Measurements from ENCODE around the gene TFIP11. TPM values are rescaled to one million over a fixed set of nuclear protein-coding genes. Genes with fewer than 3 reads are reported as not detected.
"Not testable (repeated sequence)": the region's sequence is repeated elsewhere in the genome, so short reads cannot be mapped to it uniquely, and the experiment has no call there.

TFIP11 gene
- total RNA-seq, 1 experiment from 2014 or later, result 42.6 TPM

GRCh38 chr22:26545827-26546226, 33.6 kb upstream of the TFIP11 start:
- in situ Hi-C loops (cut with HindIII; ENCODE audit: low pct_unique_long_range_greater_than_20kb, low sequenced_read_pairs), result no loop called here
- no peak for DNase-seq (ENCODE audit: low read depth, low spot score)

- DNase-seq (ENCODE audit: low read depth, low spot score), result no peak
- in situ Hi-C loops (cut with HindIII; ENCODE audit: low pct_unique_long_range_greater_than_20kb, low sequenced_read_pairs), result no loop called here
Observed at GRCh38 chr22:26545385-26545784, 33.1 kb upstream of the TFIP11 start.

- DNase-seq (ENCODE audit: low read depth, low spot score), result no peak
- in situ Hi-C loops (cut with HindIII; ENCODE audit: low pct_unique_long_range_greater_than_20kb, low sequenced_read_pairs), result no loop called here
Observed at GRCh38 chr22:26544489-26544888, 32.2 kb upstream of the TFIP11 start.

GRCh38 chr22:26542831-26543230, 30.6 kb upstream of the TFIP11 start:
- no peak for DNase-seq (ENCODE audit: low read depth, low spot score)
- in situ Hi-C loops (cut with HindIII; ENCODE audit: low pct_unique_long_range_greater_than_20kb, low sequenced_read_pairs), result no loop called here

DNA sequence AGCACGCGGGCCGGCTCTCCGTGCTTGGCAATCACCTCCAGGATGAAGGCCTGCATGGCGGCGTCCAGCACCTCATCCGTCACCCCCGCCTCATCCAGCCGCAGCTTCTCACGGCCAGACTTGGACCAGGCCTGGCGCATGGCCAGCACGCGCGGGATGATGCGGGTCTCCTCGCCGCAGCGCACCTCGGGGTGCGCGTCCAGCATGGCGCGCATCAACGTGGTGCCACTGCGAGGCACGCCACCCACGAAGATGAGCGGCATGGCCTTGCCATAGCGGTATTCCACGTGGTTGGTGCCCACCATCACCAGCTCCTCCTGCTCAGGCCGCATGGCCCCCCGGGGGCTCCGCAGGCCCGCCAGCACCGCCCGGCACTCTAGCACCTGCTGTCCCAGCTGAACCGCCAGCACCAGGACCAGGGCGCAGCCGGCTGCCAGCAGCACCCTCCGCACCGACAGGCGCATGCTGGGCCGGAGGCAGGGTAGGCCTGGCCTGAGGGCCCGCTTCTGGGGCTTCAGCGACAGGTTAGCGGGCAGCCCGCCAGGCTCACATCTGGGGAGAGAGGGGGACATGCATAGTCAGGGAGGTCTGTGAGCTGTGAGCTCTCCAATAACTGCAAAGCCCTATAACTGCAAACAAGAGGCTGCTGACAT, 29.0 kb upstream of the TFIP11 start:
- in situ Hi-C loops (cut with HindIII; ENCODE audit: low pct_unique_long_range_greater_than_20kb, low sequenced_read_pairs), result no loop called here
- no peak for DNase-seq (ENCODE audit: low read depth, low spot score)

DNA sequence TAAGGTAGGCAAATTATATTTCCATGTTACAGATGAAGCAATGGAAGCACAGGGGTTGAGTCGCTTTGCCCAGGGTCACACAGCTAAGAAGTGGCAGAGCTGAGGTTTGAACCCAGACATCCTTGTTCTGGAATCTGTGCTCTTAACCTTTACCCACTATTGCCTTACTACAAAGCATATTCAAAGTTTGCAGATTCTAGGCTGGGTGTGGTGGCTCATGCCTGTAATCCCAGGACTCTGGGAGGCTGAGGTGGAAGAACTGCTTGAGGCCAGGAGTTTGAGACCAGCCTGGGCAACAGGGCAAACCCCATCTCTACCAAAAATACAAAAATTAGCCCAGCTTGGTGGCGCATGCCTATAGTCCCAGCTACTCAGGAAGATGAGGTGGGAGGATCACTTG, 27.8 kb upstream of the TFIP11 start:
- in situ Hi-C loops (cut with HindIII; ENCODE audit: low pct_unique_long_range_greater_than_20kb, low sequenced_read_pairs), result no loop called here
- no peak for DNase-seq (ENCODE audit: low read depth, low spot score)

GRCh38 chr22:26536762-26537134, 24.5 kb upstream of the TFIP11 start:
- no peak for DNase-seq (ENCODE audit: low read depth, low spot score)
- in situ Hi-C loops (cut with HindIII; ENCODE audit: low pct_unique_long_range_greater_than_20kb, low sequenced_read_pairs), result no loop called here

DNA sequence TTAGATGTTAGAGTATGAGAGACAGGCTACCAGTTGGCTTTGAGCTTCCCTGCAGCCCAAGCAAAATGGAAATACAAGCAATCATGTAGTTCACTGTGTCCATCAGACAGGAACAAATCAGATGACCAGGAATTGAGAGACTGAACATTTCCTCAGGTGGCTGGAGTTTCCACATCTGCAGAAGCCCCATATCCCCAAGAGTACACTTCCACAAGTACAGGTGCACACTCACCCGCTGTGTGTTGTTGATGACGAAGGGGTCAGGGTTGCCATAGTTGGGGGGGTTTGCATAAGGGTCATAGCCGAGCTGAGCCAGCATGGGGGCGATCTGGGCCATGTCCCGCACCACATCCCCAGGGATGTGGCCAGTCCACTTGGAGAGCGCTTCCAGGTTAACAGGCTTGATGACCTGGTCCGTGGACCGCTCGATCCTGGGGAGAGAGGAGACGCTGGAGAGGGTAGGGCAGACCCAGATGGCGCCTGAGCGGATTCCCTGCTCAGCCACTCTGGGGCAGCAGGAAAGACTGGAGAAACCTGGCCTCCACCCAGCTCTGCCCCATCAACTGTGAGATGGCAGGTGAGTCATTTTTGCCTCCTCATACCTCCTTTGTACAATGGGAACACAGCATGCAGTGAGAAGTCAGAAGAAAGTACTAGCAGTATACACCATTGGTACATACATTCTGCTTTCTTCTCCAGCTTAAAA, 23.9 kb upstream of the TFIP11 start:
- in situ Hi-C loops (cut with HindIII; ENCODE audit: low pct_unique_long_range_greater_than_20kb, low sequenced_read_pairs), result no loop called here
- DNase-seq (ENCODE audit: low read depth, low spot score), result no peak

- in situ Hi-C loops (cut with HindIII; ENCODE audit: low pct_unique_long_range_greater_than_20kb, low sequenced_read_pairs), result no loop called here
- no peak for DNase-seq (ENCODE audit: low read depth, low spot score)
Observed at GRCh38 chr22:26535603-26535908, 23.3 kb upstream of the TFIP11 start.

- no peak for DNase-seq (ENCODE audit: low read depth, low spot score)
- in situ Hi-C loops (cut with HindIII; ENCODE audit: low pct_unique_long_range_greater_than_20kb, low sequenced_read_pairs), result no loop called here
Observed at GRCh38 chr22:26534874-26535602, 22.8 kb upstream of the TFIP11 start.

DNA sequence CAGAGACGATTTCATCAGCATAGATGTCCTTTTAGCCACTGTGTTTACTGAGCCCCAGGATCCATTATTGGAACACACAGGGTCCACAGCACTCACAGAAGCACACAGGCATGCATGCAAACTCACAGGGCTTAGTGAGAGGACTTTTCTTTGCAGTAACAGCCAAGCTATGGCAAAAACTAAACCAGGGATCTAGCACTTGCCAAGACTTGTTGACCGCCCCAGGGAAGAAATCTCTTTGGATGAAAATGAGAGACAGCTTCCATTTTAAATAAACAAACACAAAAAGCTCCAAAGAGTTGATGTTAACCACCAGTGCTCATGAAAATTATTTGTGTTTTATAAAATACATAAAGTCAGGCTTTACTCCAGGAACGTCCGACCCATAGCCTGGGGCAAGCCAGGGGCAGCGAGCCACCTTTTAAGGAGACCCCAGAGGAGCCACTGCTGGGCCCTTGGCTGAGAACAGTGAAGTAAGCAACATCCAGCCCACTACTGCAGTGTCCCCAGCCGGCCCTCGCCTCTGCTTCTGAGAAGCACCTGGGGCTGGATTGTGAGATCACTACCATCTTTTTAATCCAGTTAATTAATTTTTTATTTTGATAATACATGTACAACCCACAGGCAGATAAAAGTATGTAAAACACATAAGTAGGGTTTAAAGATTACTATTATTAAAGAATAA, 22.0 kb upstream of the TFIP11 start:
- DNase-seq (ENCODE audit: low read depth, low spot score), result no peak
- in situ Hi-C loops (cut with HindIII; ENCODE audit: low pct_unique_long_range_greater_than_20kb, low sequenced_read_pairs), result no loop called here

- DNase-seq (ENCODE audit: low read depth, low spot score), result no peak
- in situ Hi-C loops (cut with HindIII; ENCODE audit: low pct_unique_long_range_greater_than_20kb, low sequenced_read_pairs), result no loop called here
Observed at GRCh38 chr22:26529345-26529744, 17.1 kb upstream of the TFIP11 start.

GRCh38 chr22:26528518-26528917, 16.2 kb upstream of the TFIP11 start:
- DNase-seq (ENCODE audit: low read depth, low spot score); in situ Hi-C loops (cut with HindIII; ENCODE audit: low pct_unique_long_range_greater_than_20kb, low sequenced_read_pairs): not testable (repeated sequence)

DNA sequence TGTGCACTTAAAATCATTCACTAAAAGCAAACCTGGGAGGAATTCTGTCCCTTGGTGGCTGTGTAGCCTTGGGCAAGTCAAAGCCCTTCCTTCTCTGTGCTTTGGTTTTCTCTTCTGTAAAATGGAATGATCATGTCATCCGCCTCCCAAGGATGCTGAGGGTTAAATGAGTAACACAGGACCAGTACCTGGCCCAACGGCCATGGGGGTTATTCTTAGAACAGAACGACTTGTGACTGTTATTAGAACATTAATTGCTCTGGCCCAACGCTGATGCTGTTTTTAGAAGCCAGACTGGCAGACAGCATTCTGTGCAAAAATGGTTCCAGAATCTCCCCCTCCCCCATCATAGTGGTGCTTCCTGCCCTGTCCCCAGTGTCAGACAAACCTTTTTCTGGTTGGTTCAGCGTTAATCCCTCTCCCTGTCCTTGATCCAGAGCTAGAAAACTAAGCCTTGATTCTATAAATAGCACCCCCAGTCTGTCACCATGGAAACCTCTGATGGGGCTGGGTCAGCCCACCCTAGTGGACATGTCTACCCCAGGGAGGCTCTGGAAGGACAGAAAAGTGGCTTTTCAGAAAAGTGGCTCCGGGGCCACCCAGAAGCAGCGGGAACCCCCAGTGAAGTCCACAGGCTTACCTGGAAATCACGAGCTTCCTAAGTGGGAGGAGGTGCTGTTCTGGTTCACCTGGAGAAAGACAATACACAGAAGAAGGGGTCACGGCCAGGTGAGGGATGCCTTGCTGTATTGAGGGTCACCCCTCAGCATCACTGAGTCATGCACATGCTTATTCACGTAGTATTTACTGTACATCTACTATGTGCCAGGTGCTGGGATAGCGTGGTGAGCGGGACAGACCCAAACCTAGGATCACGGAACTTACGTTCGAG, 15.5 kb upstream of the TFIP11 start:
- DNase-seq (ENCODE audit: low read depth, low spot score), result no peak
- in situ Hi-C loops (cut with HindIII; ENCODE audit: low pct_unique_long_range_greater_than_20kb, low sequenced_read_pairs), result no loop called here

GRCh38 chr22:26527167-26527566, 14.9 kb upstream of the TFIP11 start:
- in situ Hi-C loops (cut with HindIII; ENCODE audit: low pct_unique_long_range_greater_than_20kb, low sequenced_read_pairs), result no loop called here

DNA sequence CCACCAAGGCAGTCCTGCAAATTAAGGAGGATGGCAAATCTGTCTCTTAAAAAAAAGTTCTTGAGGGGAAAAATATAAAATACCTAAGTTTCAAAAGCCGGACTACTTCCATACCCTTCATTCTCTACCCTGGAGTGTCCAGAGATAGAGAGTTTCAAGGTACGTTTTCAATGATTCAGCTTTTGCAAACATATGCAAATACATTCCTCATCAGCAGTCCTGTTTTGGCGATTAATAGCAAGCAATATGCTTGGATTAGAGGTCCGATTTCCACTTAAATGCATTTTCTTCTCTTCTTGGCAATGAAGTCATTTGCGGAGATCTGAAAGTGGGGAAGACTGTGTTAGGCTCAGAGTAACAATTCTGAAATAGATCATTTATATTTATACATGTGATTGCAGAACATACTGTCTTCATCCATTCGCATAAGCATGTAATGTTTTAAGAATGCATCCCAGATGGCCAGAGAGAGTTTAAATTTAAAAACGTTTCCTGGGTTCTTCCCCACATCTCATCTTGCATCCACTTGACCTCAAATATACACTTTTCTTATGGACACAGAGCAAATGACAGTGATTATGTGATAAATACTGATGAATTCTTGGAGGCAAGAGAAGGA, 13.8 kb upstream of the TFIP11 start:
- no peak for DNase-seq (ENCODE audit: low read depth, low spot score)
- in situ Hi-C loops (cut with HindIII; ENCODE audit: low pct_unique_long_range_greater_than_20kb, low sequenced_read_pairs), result no loop called here

More at GRCh38 chr22:26527167-26527566, 14.9 kb upstream of the TFIP11 start:
- DNase-seq (ENCODE audit: low read depth, low spot score), result no peak

- in situ Hi-C loops (cut with HindIII; ENCODE audit: low pct_unique_long_range_greater_than_20kb, low sequenced_read_pairs), result no loop called here
Observed at GRCh38 chr22:26524870-26525269, 12.6 kb upstream of the TFIP11 start.

More at GRCh38 chr22:26524870-26525269, 12.6 kb upstream of the TFIP11 start:
- DNase-seq (ENCODE audit: low read depth, low spot score), result no peak

All from SK-MEL-5 (cell line).